Heart left ventricle (tissue), 16 donors: ENCODE measurements around the gene NAALADL2. TPM values are rescaled to one million over a fixed set of nuclear protein-coding genes. Genes with fewer than 3 reads are reported as not detected.

Experiments used
- ATAC-seq, 4 donors: fragments of 200-7000 bp; cut with Tn5 transposase; one replicate each; pipeline ENCODE4 v1.9.1; 2020 to 2022; ENCODE audit warnings: moderate library complexity in 4 of 4, mild to moderate bottlenecking in 3 of 4, moderate number of reproducible peaks in 1 of 4
- DNase-seq, 5 donors: peaks; one replicate each; pipeline ENCODE4 v3.0.0-alpha.2; 2020
- H3K27ac ChIP-seq, 12 donors: fragments of 200-600 bp; sonication (generic) in 4 of 12; one replicate each; pipeline versions ENCODE4 v1.5.0 to v1.8.0; 2016 to 2022; ENCODE audit warnings: mild to moderate bottlenecking in 2 of 12
- H3K27me3 ChIP-seq, 9 donors: fragments of 200-600 bp; sonication (generic) in 2 of 9; one replicate each; pipeline versions ENCODE4 v1.5.1 to v1.8.0; 2016 to 2022; ENCODE audit warnings: mild to moderate bottlenecking in 3 of 9
- H3K36me3 ChIP-seq, 9 donors: fragments of 200-600 bp; sonication (generic) in 2 of 9; one replicate each; pipeline versions ENCODE4 v1.5.0 to v1.8.0; 2018 to 2022; ENCODE audit warnings: mild to moderate bottlenecking in 2 of 9
- H3K4me1 ChIP-seq, 12 donors: fragments of 200-600 bp; sonication (generic) in 4 of 12; one replicate each; pipeline versions ENCODE4 v1.5.0 to v1.8.0; 2016 to 2022; ENCODE audit warnings: mild to moderate bottlenecking in 3 of 12
- H3K4me3 ChIP-seq, 12 donors: fragments of 200-600 bp; sonication (generic) in 4 of 12; one replicate each; pipeline versions ENCODE4 v1.5.0 to v1.8.0; 2017 to 2022; ENCODE audit warnings: mild to moderate bottlenecking in 9 of 12, moderate library complexity in 4 of 12
- H3K9me3 ChIP-seq, 12 donors: fragments of 200-600 bp; sonication (generic) in 4 of 12; one replicate each; pipeline versions ENCODE4 v1.5.0 to v1.8.0; 2016 to 2022; ENCODE audit warnings: mild to moderate bottlenecking in 1 of 12
- CTCF ChIP-seq, 12 donors: fragments of 200-600 bp; sonication (generic) in 4 of 12; IDR thresholded peaks; one replicate each; pipeline versions ENCODE4 v1.5.0 to v1.8.0; 2018 to 2022; ENCODE audit warnings: antibody characterized with exemption in 12 of 12, mild to moderate bottlenecking in 5 of 12
- POLR2A ChIP-seq, 2 donors: fragments of 450-650 bp; IDR thresholded peaks; one replicate each; pipeline ENCODE4 v1.6.1; 2017; ENCODE audit warnings: antibody characterized with exemption in 2 of 2, mild to moderate bottlenecking in 2 of 2, moderate library complexity in 2 of 2
- WGBS, 4 donors: extraction: QIAGEN DNeasy Blood & Tissue Kit in 2 of 4; methylation state at CpG; one replicate each; pipeline versions ENCODE4 v1.1.5 to v1.1.7; 2013 to 2018; 5-methylcytosine and 5-hydroxymethylcytosine counted together
- intact Hi-C, 10 donors: fragments of 100-400 bp; cut with DNase I; formaldehyde crosslinking; loops; one replicate each; pipeline versions ENCODE4 v1.11.1 to v1.14.2; 2022
- polyA plus RNA-seq, 2 donors: library from polyadenylated mRNA; stranded (reverse); fragments of 200-250 nt; gene quantifications; one replicate each; pipeline ENCODE4 v1.2.3, GENCODE V29; 2013
- total RNA-seq, 9 donors: library from RNA; depleted of rRNA in 2 of 9; stranded (reverse); fragments of >200 nt in 2 of 9; fragmentation: NEBNext Ultra II Directional in 3 of 9; extraction: Animal tissue kit (Norgen Biotek cat#: 25700) in 3 of 9; gene quantifications; one replicate each; pipeline versions ENCODE4 v1.1.0 to v1.2.4, GENCODE V29; 2016 to 2023
- donor health status: ischemic (EF 13 %, LVEDD 7.1; RV severe dilation, severe dysfunction).
- donor health status: healthy with polysubstance abuse.
- donor health status: DM: no; HTN: yes; CAD: no.
- donor health status: DM: no; HTN: no; CAD: no.
- donor health status: ischemic (EF 25% LVEDD 6.9; RV normal size, moderate dysfunction).
- donor health status: ischemic (EF 25% LVEDD 5.7; RV mildly dilated, moderate dysfunction).
- donor health status: healthy.
- donor health status: DM: yes; HTN: yes; CAD: no.
- donor health status: ischemic (EF 35%, LVEDD 5.7; RV mildly dilated, moderate dysfunction).
- donor health status: nonischemic (EF 11% LVEDD 7.7; RV severe dilation, severe dysfunction).
- donor health status: DM: yes; HTN: yes; CAD: no.
- donor health status: PGD.
- donor health status: ischemic (EF 29% LVEDD 5.4; RV normal size, mild dysfunction).
- donor health status: nonischemic (EF 23%, LVEDD 6.1; RV moderate dilation, normal function).

Gene NAALADL2
- total and polyA plus RNA-seq, 11 donors, result 0.23 to 8.5 (median 3.0) TPM

DNA sequence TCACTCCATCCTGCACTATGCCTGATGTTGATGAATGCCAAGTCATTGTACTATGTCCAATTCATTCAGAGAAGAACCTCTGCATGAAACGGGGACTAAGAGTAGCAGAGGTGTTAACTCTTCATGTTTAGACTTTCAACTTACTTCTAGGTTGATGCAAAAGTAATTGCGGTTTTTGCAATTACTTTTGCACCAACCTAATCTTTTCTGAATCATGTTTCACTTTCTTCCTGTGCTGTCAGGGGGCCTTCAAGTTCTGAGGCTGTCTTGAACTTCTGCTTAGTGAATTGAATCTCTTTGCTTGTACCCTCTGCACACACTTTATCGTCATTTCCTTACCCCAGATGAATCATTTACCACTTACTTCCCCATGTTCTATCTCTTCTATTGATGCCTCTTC, 636.2 kb downstream of the NAALADL2 start:
- intact Hi-C loops, result no loop called here
- 64 to 74% (median 71%) methylated on average over 3 of the region's 3 CpGs for WGBS, 4 donors
- no peaks in the 10 kb centered on the region for H3K4me1 ChIP-seq
- no peaks in the 10 kb centered on the region for H3K9me3 ChIP-seq
- H3K27ac ChIP-seq, result no peak overlapping the region
- H3K36me3 ChIP-seq, result no peaks in the 10 kb centered on the region
- no peak for TF ChIP-seq POLR2A (IDR thresholded peaks at IDR 0.05)
- TF ChIP-seq CTCF (IDR thresholded peaks at IDR 0.05), result no peak
- DNase-seq (no peak), ATAC-seq (no peak)
- H3K27me3 ChIP-seq, result no peaks in the 10 kb centered on the region
- no peak overlapping the region for H3K4me3 ChIP-seq

DNA sequence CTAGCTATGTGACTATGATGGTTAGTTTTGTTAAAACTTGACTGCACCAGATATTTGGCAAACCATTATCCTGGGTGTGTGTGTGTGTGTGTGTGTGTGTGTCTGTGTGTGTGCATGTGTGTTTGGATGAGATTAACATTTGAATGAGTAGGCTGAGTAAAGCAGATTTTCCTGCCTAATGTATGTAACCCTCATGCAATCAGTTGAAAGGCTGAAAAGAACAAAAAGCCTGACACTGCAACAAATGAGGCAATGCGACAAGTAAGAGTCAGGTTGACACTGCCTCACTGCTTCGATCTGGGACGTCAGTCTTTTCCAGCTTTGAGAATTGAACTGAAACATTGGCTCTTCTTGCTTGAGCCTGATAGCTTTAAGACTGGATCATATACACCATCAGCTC, 643.0 kb downstream of the NAALADL2 start:
- Histone ChIP-seq H3K36me3 (no peaks in the 10 kb centered on the region), H3K4me3 (no peak overlapping the region), H3K27me3 (no peaks in the 10 kb centered on the region), H3K4me1 (no peaks in the 10 kb centered on the region), H3K27ac (no peak overlapping the region), H3K9me3 (peaks cover 0 to 4% (median 0%) of the 10 kb centered on the region in 12 donors)
- 84 to 92% (median 87%) methylated on average over 3 of the region's 3 CpGs for WGBS, 4 donors
- ATAC-seq (no peak), DNase-seq (no peak)
- no peak for TF ChIP-seq CTCF (IDR thresholded peaks at IDR 0.05)
- TF ChIP-seq POLR2A (IDR thresholded peaks at IDR 0.05), result no peak
- intact Hi-C loops, result no loop called here

GRCh38 chr3:175511219-175511785, 652.2 kb downstream of the NAALADL2 start:
- WGBS, 4 donors, result 75 to 80% (median 80%) methylated on average over 3 of the region's 3 CpGs
- DNase-seq, result no peak
- H3K9me3 ChIP-seq, result no peaks in the 10 kb centered on the region
- no peak for ATAC-seq
- H3K27ac ChIP-seq, result no peak overlapping the region
- TF ChIP-seq CTCF (IDR thresholded peaks at IDR 0.05), result no peak
- no peak for TF ChIP-seq POLR2A (IDR thresholded peaks at IDR 0.05)
- H3K4me3 ChIP-seq, result no peak overlapping the region
- intact Hi-C loops, result no loop called here
- H3K4me1 ChIP-seq, result no peaks in the 10 kb centered on the region
- H3K36me3 ChIP-seq, result no peaks in the 10 kb centered on the region
- no peaks in the 10 kb centered on the region for H3K27me3 ChIP-seq

GRCh38 chr3:175512700-175513099, 653.6 kb downstream of the NAALADL2 start:
- intact Hi-C loops, result no loop called here
- TF ChIP-seq POLR2A (IDR thresholded peaks at IDR 0.05) (no peak), CTCF (IDR thresholded peaks at IDR 0.05) (no peak)
- 45 to 59% (median 58%) methylated on average over 2 of the region's 2 CpGs for WGBS, 4 donors
- H3K4me3 ChIP-seq, result no peak overlapping the region
- H3K4me1 ChIP-seq, result no peaks in the 10 kb centered on the region
- H3K9me3 ChIP-seq, result no peaks in the 10 kb centered on the region
- H3K27me3 ChIP-seq, result no peaks in the 10 kb centered on the region
- DNase-seq (no peak), ATAC-seq (no peak)
- no peak overlapping the region for H3K27ac ChIP-seq
- H3K36me3 ChIP-seq, result no peaks in the 10 kb centered on the region
